Astrocyte (in vitro differentiated cells and primary cell): ENCODE results near the gene ZNF260. TPM values are rescaled to one million over a fixed set of nuclear protein-coding genes. Genes with fewer than 3 reads are reported as not detected.

Experiments used
- total RNA-seq: library from RNA; stranded (reverse); gene quantifications from 2 replicates; pipeline ENCODE4 v1.2.1, GENCODE V29; 2021

ZNF260 gene
- total RNA-seq, 1 donor from 2014 or later, result 26.6 TPM

Other genes with a start within 250 kb of the ZNF260 start
- gene ZFP14, start 149.1 kb downstream of the ZNF260 start, total RNA-seq, result 3.2 and 3.4 TPM in 2 replicates
- 6.4 and 6.6 TPM in 2 replicates for gene ZFP82, start 109.6 kb downstream of the ZNF260 start, total RNA-seq
- 10.0 and 16.0 TPM in 2 replicates for gene ZNF566, start 38.7 kb downstream of the ZNF260 start, total RNA-seq
- gene ZNF529, start 45.0 kb upstream of the ZNF260 start, total RNA-seq, result 11.9 and 13.9 TPM in 2 replicates
- gene ZNF382, start 77.0 kb upstream of the ZNF260 start, total RNA-seq, result 9.7 and 12.3 TPM in 2 replicates
- 9.3 and 10.2 TPM in 2 replicates for gene ZNF461, start 138.6 kb upstream of the ZNF260 start, total RNA-seq
- 5.4 and 7.1 TPM in 2 replicates for gene ZNF567, start 159.3 kb upstream of the ZNF260 start, total RNA-seq
- 6.2 and 6.6 TPM in 2 replicates for gene ZNF850, start 244.5 kb upstream of the ZNF260 start, total RNA-seq